SK-N-SH (cell line): ENCODE measurements around the gene PPA1. TPM values are rescaled to one million over a fixed set of nuclear protein-coding genes. Genes with fewer than 3 reads are reported as not detected.
A peak's percentile ranks its signal among the peaks of the same experiment; 100 is the strongest.

ENCODE experiments used
- CTCF ChIA-PET: fragments of 300-600, 350-600 bp; formaldehyde crosslinking; extraction: SDS; loops from one replicate; lab custom pipeline; 2021; lab: Yijun Ruan, JAX
- POLR2A ChIA-PET: fragments of 350-600 bp; sonication (Branson Sonifier 250); formaldehyde crosslinking; extraction: SDS; loops from one replicate; lab custom pipeline; 2020; ENCODE audit warnings: antibody characterized with exemption, inconsistent platforms; lab: Yijun Ruan, JAX
- DNase-seq: peaks from one replicate; pipeline ENCODE4 v3.0.0; 2012
- H2AFZ ChIP-seq: fragments of 200-600 bp; sonication (generic); 2 replicates; pipeline ENCODE4 v1.8.1; 2016; ENCODE audit warnings: antibody characterized with exemption, mild to moderate bottlenecking, low read depth
- H3F3A ChIP-seq: fragments of 200-600 bp; sonication (generic); replicated peaks from 2 replicates; pipeline ENCODE3; 2016; ENCODE audit warnings: antibody characterized with exemption, mild to moderate bottlenecking; ENCODE audit not compliant: insufficient read depth
- H3K27ac ChIP-seq, 2 experiments: fragments of 200-500 bp in 1 of 2; fragments of 200-600 bp in 1 of 2; sonication (Bioruptor generic) in 1 of 2; sonication (generic), shearing (Covaris generic) in 1 of 2; 2 replicates each; pipeline versions ENCODE4 v1.5.1 to v1.6.1; 2014 to 2016; ENCODE audit warnings: low read depth in 2 of 2, inconsistent platforms in 1 of 2, low read length in 1 of 2, mild to moderate bottlenecking in 1 of 2, mixed read lengths in 1 of 2
- H3K27me3 ChIP-seq: fragments of 200-600 bp; sonication (generic), shearing (Covaris generic); 2 replicates; pipeline ENCODE4 v1.6.1; 2016; ENCODE audit warnings: mixed run types; ENCODE audit not compliant: insufficient read depth
- H3K36me3 ChIP-seq, 2 experiments: fragments of 200-500 bp in 1 of 2; fragments of 200-600 bp in 1 of 2; sonication (Bioruptor generic) in 1 of 2; sonication (generic) in 1 of 2; replicated peaks in 1 of 2; 2 replicates each; pipeline versions ENCODE3 to v1.5.1; 2014 to 2016; ENCODE audit warnings: low read length in 1 of 2, mild to moderate bottlenecking in 1 of 2; ENCODE audit not compliant: insufficient read depth in 2 of 2, control insufficient read depth in 1 of 2
- H3K4me1 ChIP-seq, 2 experiments: fragments of 200-500 bp in 1 of 2; fragments of 200-600 bp in 1 of 2; sonication (Bioruptor generic) in 1 of 2; sonication (generic), shearing (Covaris generic) in 1 of 2; 2 replicates each; pipeline versions ENCODE4 v1.5.1 to v1.6.1; 2014 to 2016; ENCODE audit warnings: low read depth in 1 of 2, low read length in 1 of 2, mixed run types in 1 of 2; ENCODE audit not compliant: insufficient read depth in 2 of 2, control insufficient read depth in 1 of 2
- H3K4me2 ChIP-seq: fragments of 200-600 bp; sonication (generic), shearing (Covaris generic); 2 replicates; pipeline ENCODE4 v1.6.1; 2017; ENCODE audit warnings: mixed run types
- H3K4me3 ChIP-seq, 2 experiments: fragments of 200-500 bp in 1 of 2; fragments of 200-600 bp in 1 of 2; sonication (Bioruptor generic) in 1 of 2; sonication (generic), shearing (Covaris generic) in 1 of 2; 2 replicates each; pipeline versions ENCODE4 v1.5.1 to v1.8.1; 2014 to 2016; ENCODE audit warnings: low read depth in 2 of 2, inconsistent platforms in 1 of 2, low read length in 1 of 2, mild to moderate bottlenecking in 1 of 2, mixed read lengths in 1 of 2, moderate library complexity in 1 of 2
- H3K79me2 ChIP-seq: fragments of 200-600 bp; sonication (generic); 2 replicates; pipeline ENCODE4 v1.8.1; 2017; ENCODE audit warnings: mild to moderate bottlenecking; ENCODE audit not compliant: insufficient read depth
- H3K9ac ChIP-seq: fragments of 200-600 bp; sonication (generic); 2 replicates; pipeline ENCODE4 v1.6.1; 2017; ENCODE audit warnings: mixed run types
- H3K9me2 ChIP-seq: fragments of 200-600 bp; sonication (generic); 2 replicates; pipeline ENCODE4 v1.6.1; 2017; ENCODE audit warnings: mixed run types
- H3K9me3 ChIP-seq: fragments of 200-600 bp; sonication (generic); 2 replicates; pipeline ENCODE4 v1.6.1; 2017; ENCODE audit warnings: mixed run types, mild to moderate bottlenecking, moderate library complexity
- H4K20me1 ChIP-seq: fragments of 200-600 bp; sonication (generic); 2 replicates; pipeline ENCODE4 v1.6.1; 2017; ENCODE audit warnings: mild to moderate bottlenecking, mixed run types; ENCODE audit not compliant: insufficient read depth
- CTCF ChIP-seq: fragments of 200-600 bp; sonication (generic); IDR thresholded peaks from 2 replicates; pipeline ENCODE4 v1.6.1; 2017; ENCODE audit warnings: antibody characterized with exemption, mild to moderate bottlenecking, moderate library complexity
- ELF1 ChIP-seq: IDR thresholded peaks from 2 replicates; pipeline ENCODE4 v1.4.0; 2012
- EP300 ChIP-seq, 2 experiments: IDR thresholded peaks; 2 replicates each; pipeline versions ENCODE4 v1.4.0 to v1.6.1; 2012; ENCODE audit warnings: borderline replicate concordance in 1 of 2, low read depth in 1 of 2, low read length in 1 of 2
- EZH2phosphoT487 ChIP-seq: fragments of 200-600 bp; sonication (generic); IDR thresholded peaks from 2 replicates; pipeline ENCODE4 v1.6.1; 2017; ENCODE audit warnings: low read depth, mixed run types, mild to moderate bottlenecking, antibody characterized with exemption, moderate library complexity, borderline replicate concordance
- GATA2 ChIP-seq: sonication (generic); formaldehyde crosslinking; IDR thresholded peaks from 2 replicates; pipeline ENCODE4 v1.5.0; 2020; ENCODE audit warnings: mild to moderate bottlenecking, missing genetic modification reagents
- MEF2A ChIP-seq: IDR thresholded peaks from 2 replicates; pipeline ENCODE4 v1.4.0; 2012; ENCODE audit warnings: low read depth, borderline replicate concordance
- NFIC ChIP-seq: IDR thresholded peaks from 2 replicates; pipeline ENCODE4 v1.4.0; 2012; ENCODE audit warnings: borderline replicate concordance
- RAD21 ChIP-seq: IDR thresholded peaks from 2 replicates; pipeline ENCODE4 v1.6.1; 2012; ENCODE audit warnings: mild to moderate bottlenecking, low read length
- RCOR1 ChIP-seq: fragments of 150-350 bp; IDR thresholded peaks from 2 replicates; pipeline ENCODE4 v1.6.1; 2017; ENCODE audit warnings: antibody characterized with exemption, low read length
- RFX5 ChIP-seq: IDR thresholded peaks from 2 replicates; pipeline ENCODE4 v1.6.1; 2012; ENCODE audit warnings: mild to moderate bottlenecking, improper control_type of control experiment, low read length
- SMC3 ChIP-seq: IDR thresholded peaks from 2 replicates; pipeline ENCODE4 v1.6.1; 2012; ENCODE audit warnings: low read depth, low read length, improper control_type of control experiment
- TAF1 ChIP-seq: IDR thresholded peaks from 2 replicates; pipeline ENCODE4 v1.6.1; 2012; ENCODE audit warnings: low read depth, mild to moderate bottlenecking, low read length, moderate library complexity, borderline replicate concordance
- TEAD4 ChIP-seq: IDR thresholded peaks from 2 replicates; pipeline ENCODE4 v1.4.0; 2012; ENCODE audit warnings: mild to moderate bottlenecking, borderline replicate concordance; ENCODE audit not compliant: insufficient read depth
- USF1 ChIP-seq: IDR thresholded peaks from 2 replicates; pipeline ENCODE4 v1.4.0; 2012; ENCODE audit warnings: low read depth, borderline replicate concordance
- ZBTB33 ChIP-seq: IDR thresholded peaks from 2 replicates; pipeline ENCODE4 v1.4.0; 2012; ENCODE audit warnings: low read depth, borderline replicate concordance
- WGBS: methylation state at CpG from one replicate; pipeline ENCODE4 v1.1.6; 2017; ENCODE audit warnings: low lambda C conversion rate; 5-methylcytosine and 5-hydroxymethylcytosine counted together
- polyA plus RNA-seq, 3 experiments: library from polyadenylated mRNA; depleted of rRNA; stranded (reverse); fragments of >200 nt; gene quantifications; 2 replicates each; pipeline ENCODE4 v1.2.3, GENCODE V29; 2012

The PPA1 gene
- polyA plus RNA-seq, 1 of the 3 experiments (the other 2 are of a cell fraction), result 125 TPM

GRCh38 chr10:70272925-70273316, 39.7 kb upstream of the PPA1 start:
- H3K27me3 ChIP-seq, result no peaks in the 10 kb centered on the region
- H3K9me3 ChIP-seq, result no peaks in the 10 kb centered on the region
- H3K79me2 ChIP-seq, result no peaks in the 10 kb centered on the region
- peaks cover 3% of the 10 kb centered on the region for H3F3A ChIP-seq
- H3K4me3 ChIP-seq, result peak overlapping the region in 1 of 2 experiments; percentile 21; a peak in 1 of 4 replicates
- peak; percentile 49 for DNase-seq
- H3K9ac ChIP-seq, result no peak overlapping the region
- no peak overlapping the region for H3K27ac ChIP-seq
- CTCF ChIA-PET, result interaction anchor here (0.6 to 5.0 kb wide), 32 partner anchors 9 to 126 kb away, joined by 3 to 32 read pairs (median 4); partner anchors contain the start of genes NPFFR1 and TYSND1
- POLR2A ChIA-PET, result interaction anchor here (1.3 kb wide), 1 partner anchor 91 kb away, joined by 5 read pairs; no protein-coding TSS in a partner anchor
- WGBS, result 35% methylated on average over 4 of the region's 4 CpGs
- TF ChIP-seq RCOR1 (no peak), GATA2 (CRISPR knock-in tag) (no peak), RFX5 (no peak), RAD21 (peak; percentile 55), ELF1 (no peak), CTCF (peak; percentile 64), USF1 (no peak), EZH2phosphoT487 (no peak), EP300 (IDR thresholded peaks at IDR 0.05; ENCODE audit: borderline replicate concordance in 1 of 2, low read depth in 1 of 2, low read length in 1 of 2) (no peak), TAF1 (no peak), TEAD4 (no peak), SMC3 (peak; percentile 11; the same call in 1 of the 2 replicates)
- TF ChIP-seq, all 33 proteins: peak for 3
- Histone ChIP-seq H3K4me1 (peaks cover 0 to 2% of the 10 kb centered on the region in 2 experiments; a peak in 1 of 4 replicates), H2AFZ (no peak overlapping the region), H3K36me3 (no peaks in the 10 kb centered on the region), H3K4me2 (no peak overlapping the region), H4K20me1 (no peaks in the 10 kb centered on the region), H3K9me2 (no peaks in the 10 kb centered on the region)

GRCh38 chr10:70271996-70272924, 39.0 kb upstream of the PPA1 start:
- H3K9ac ChIP-seq, result no peak overlapping the region
- CTCF ChIA-PET, result interaction anchor here (0.6 to 5.0 kb wide), 30 partner anchors 9 to 115 kb away, joined by 3 to 32 read pairs (median 4); partner anchors contain the start of gene NPFFR1
- H3K4me2 ChIP-seq, result no peak overlapping the region
- H3K27me3 ChIP-seq, result no peaks in the 10 kb centered on the region
- no peak overlapping the region for H3K27ac ChIP-seq
- peaks cover 2 to 3% of the 10 kb centered on the region in 2 experiments; a peak in 2 of 4 replicates for H3K4me1 ChIP-seq
- H3K9me3 ChIP-seq, result no peaks in the 10 kb centered on the region
- no peaks in the 10 kb centered on the region for H3K9me2 ChIP-seq
- H3K4me3 ChIP-seq, result peak overlapping the region in 1 of 2 experiments; percentile 21; a peak in 1 of 4 replicates
- H2AFZ ChIP-seq, result no peak overlapping the region
- peaks cover 5% of the 10 kb centered on the region for H3F3A ChIP-seq
- WGBS, result 82% methylated on average over 16 of the region's 17 CpGs
- no peaks in the 10 kb centered on the region for H3K79me2 ChIP-seq
- POLR2A ChIA-PET, result interaction anchor here (1.3 kb wide), 1 partner anchor 91 kb away, joined by 5 read pairs; no protein-coding TSS in a partner anchor
- H4K20me1 ChIP-seq, result no peaks in the 10 kb centered on the region
- DNase-seq, result no peak
- H3K36me3 ChIP-seq, result no peaks in the 10 kb centered on the region
- TF ChIP-seq RCOR1 (no peak), ZBTB33 (no peak), USF1 (no peak), CTCF (no peak), MEF2A (no peak), NFIC (no peak), TAF1 (no peak), EZH2phosphoT487 (no peak)
